ELF-1 (cell line): ENCODE data around the gene MYRIP.
A peak's percentile ranks its signal among the peaks of the same experiment; 100 is the strongest.

ENCODE experiments used
- DNase-seq: peaks from one replicate; pipeline ENCODE4 v3.0.0-alpha.2; 2016; ENCODE audit warnings: low read depth, low spot score

MYRIP gene

DNA sequence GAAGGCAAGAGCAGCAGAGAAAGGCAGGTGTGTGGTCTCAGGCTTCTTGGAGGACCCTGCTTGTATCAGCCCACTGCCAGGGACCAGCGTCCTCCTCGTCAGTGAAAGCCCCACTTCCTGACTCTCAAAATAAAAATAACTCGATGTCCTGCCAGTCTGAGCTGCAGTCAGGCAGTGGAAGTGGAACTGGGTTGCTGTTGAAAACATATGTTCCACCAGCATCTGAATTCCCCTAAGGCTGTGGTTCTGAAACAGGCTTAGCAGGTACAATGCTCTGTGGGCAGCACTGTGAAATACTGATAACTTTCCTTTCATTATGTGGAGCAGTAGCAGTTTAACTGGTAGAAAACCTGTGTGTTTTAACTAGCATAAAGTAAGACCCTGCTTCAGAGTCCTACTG lies 378.5 kb downstream of the MYRIP start:
- DNase-seq, result peak; percentile 25

DNA sequence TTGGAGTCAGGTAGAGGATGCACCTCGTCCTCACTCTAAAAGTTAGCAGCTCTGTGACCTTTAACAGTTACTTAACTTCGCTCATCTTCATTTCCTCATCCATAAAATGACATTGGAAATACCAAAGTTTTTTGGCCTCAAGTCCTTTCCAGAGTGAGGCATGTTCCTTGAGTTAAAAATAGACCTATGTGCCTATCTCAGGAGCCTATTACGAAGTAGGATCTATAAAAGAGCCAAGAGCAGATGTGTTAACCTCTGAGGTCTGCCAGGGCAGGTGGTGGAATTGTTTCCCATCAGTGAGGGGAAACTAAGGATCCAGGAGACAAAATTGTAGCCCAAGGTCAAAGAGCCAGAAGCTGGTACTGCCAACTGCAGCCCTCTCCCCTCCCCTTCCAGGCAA lies 379.7 kb downstream of the MYRIP start:
- DNase-seq, result no peak

DNA sequence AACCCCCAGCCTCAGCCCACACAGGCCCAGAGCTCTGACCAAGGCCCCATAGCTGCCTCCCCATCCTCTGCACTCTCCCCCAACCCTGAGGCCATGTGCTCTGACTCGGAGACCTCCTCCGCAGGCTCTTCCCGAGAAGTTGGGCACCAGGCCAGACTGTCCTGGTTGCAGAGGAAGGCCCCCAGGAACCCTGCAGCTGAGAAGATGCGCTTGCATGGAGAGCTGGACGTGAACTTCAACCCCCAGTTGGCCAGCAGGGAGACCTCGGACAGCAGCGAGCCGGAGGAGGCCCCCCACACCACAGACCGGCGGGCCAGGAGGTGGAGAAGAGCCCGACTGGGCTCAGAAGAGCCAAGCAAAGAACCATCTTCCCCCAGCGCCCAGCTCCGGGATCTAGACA lies 380.6 kb downstream of the MYRIP start:
- DNase-seq, result no peak

DNA sequence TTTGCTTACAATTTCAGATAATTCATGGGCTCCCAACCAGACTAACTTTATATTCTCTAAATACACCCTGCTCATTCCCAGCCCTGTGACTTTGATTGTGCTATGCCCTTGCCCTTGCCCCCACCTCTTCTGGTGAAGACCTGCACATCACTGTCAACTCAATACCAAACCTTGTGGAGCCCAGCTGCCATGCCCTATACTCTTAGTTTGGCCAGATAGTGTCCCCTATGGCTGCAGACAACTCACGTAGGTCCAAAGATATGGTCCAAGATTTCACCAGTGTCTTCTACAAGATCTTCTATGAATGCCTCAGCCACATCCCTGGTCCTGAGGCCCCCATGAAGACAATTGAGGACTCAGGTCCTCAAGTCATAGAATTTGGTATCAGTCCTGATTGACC lies 381.8 kb downstream of the MYRIP start:
- DNase-seq, result no peak

DNA sequence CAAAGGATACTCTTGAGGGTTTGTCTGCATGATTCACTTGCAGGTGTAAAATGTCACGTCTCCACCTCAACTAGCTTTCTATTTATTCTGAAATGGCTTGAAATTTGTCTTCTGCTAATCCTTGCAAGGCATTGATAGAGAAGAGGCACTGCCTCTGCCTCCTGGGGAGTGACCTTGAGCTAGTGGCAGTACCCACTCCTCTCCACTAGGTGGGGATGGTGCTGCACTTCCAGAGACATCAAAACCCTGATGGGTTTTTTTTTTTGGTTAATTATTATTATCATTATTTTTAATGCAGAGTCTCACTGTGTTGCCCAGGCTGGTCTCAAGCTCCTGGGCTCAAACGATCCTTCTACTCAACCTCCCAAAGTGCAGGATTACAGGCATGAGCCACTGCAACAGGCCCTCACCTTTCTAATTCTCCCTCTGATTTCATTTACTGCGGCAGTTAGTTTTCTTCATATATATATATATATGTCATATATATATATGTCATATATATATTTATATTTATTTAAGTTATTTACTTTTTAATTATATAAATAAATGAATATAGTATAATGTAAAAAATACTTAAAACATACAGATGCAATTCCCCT lies 382.5 kb downstream of the MYRIP start:
- DNase-seq, result peak; percentile 67

DNA sequence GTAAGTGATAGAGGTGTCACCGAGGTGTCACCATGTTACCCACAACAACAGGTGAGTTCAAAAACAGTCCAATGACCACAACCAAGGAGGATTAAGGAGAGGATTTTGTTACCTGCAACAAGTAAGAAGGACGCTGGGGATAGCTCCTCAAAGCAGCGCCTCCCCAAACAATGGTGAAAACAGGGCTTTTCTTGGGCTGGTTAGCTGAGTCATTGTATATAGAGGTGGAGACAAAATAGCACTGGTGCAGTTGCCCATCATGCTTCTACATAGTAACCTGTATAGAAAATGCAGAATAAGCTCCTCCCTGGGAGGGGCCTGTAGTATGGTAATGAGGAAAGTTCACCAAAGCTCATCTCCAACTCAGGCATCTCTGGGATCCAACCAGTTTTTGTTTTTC lies 383.2 kb downstream of the MYRIP start:
- peak; percentile 55 for DNase-seq

DNA sequence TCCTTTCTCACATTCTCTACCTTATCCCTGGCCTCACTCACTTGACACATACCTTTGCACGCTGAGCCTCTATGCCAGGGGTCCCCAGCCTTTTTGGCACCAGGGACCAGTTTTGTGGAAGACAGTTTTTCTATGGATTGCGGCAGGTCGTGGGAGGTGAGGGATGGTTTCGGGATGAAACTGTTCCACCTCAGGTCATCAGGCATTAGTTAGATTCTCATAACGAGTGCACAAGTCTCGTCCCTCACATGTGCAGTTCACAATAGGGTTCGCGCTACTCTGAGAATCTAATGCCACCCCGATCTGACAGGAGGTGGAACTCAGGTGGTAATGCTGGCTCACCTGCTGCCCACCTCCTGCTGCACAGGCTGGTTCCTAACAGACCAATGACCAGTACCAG lies 387.6 kb downstream of the MYRIP start:
- no peak for DNase-seq

DNA sequence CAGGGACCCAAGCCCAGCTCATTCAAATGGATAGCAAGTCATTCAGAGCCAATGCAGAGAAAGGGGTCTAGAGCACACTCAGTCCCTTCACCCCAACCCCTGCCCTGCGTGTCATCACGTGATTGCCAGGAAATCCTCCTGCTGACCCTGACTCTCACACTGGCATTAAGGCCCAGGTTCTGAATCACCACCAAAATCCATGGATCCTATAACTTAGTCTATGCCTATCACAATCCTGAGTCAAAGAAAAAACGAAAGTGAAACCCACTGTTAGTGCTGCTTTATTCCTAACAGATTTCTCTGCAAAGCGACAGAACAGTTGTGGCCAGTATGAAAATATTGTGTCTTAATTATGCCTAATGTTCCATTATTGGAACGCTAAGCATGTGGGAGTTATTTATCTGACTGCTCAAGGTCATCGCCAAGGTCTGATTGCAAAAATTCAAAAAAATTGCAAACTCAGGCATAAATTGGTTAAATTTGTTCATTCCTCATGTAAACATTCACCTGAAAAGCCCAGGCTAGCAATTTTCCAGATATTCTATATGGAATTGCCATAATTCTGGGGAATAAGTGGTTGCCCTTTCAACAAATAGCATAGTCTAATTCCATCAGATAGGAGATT lies 391.4 kb downstream of the MYRIP start:
- no peak for DNase-seq

DNA sequence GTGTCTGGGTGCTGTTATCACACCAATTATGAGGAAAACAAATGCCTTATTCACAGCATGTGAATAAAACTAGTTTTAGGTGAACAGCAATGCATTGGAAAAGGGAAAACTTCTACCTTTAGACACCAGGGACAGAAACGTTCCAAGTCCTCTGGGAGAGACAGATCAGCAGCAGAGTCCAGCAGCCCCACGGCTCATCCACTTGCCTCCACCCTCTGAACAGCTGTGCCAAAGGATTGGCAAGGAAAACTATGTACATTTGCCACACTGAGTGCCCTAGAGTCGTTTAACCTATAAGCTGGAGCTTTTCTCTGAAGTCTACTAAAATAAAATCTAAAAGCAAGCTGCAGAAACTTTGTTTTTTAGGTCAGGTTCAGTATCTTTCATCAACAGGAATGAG lies 392.4 kb downstream of the MYRIP start:
- no peak for DNase-seq

DNA sequence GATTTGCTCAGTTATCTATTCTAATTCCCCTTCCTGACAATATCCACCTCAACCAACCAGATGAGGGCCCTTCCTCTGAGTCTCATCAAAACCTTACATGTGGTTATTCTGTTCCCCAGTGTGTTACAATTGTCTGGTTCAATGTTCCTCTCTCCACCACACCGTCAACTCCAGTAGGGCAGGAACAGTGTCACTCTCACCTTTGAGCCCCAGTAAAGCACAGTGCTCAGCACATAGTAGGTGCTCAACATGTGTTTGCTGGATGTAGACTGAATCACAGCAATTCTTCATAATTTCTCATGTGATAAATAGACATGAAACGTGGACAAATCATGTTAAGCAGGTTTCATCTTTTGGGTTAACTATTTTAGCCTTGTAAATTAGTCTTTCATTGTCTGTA lies 397.1 kb downstream of the MYRIP start:
- no peak for DNase-seq

DNA sequence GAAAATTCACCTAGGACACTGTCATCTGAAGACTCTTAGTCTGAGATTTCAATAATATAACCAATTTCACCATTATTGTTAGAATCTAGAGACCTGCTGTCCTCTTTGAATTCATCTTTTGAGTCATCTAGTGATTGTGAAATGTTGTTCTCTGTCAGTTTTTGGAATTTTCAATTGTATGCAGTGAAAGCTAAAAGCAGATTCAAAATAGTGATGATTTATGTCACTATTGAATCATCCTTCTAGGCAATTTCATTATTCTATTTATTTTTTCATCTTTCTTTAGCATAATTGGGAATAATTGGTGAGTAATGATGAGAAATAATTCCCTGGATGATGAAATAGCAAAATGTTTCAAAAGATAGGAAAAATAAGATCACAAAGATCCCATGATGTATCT lies 398.4 kb downstream of the MYRIP start:
- no peak for DNase-seq

DNA sequence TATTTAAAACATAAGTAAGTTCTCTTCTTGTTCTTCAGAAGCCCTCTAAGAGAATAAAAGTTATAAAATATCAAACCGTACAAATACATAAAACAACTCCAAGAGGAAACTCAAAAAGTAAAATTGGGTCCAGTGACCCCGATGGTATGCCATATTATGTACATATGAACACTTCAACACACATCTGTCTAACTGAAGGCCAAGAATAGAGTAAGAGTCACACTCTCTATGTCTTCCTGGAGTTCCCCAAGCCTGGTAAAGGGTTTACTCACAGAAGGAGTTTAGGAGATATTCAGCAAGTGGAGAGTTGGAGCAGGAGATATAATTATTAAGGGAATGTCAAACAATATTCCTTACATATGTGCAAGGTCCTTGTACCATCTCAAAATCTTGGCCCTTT lies 398.8 kb downstream of the MYRIP start:
- no peak for DNase-seq

DNA sequence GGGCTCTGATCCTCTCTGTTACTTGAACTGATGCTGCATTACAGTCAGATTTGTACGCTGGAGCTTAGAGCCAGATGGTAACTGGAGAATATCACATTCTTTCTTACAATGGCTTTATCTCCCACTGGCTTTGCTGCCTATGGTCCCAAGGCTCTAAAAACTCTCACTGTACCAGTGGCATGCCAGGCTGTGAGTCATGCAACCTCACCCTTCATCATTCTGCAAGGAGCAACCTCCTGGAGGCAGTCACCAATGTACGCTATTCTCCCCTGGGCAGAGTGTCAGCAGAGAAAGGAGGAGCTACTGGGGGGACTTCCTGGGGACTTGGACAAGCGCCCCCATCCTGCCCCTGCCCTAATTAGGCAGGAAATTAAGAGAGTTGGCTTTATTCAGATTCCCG lies 402.2 kb downstream of the MYRIP start:
- DNase-seq, result no peak

DNA sequence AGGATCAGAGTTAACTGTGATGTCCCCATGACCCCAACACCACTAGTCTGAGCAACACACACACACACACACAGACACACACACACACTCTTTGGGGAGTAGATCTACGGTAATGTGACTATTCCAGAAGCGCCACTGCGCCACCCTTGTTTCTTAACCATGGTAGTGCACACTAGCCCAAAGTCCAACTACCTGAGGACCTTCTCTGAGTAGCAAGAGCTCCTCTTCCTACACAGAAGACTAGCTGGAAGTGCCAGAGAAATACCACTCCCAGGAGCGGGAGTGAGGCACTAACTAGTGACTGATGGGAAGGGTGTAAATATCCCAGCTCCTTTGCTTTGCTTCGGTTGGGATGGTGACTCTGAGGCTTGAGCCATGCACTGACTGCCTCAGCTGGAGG lies 404.1 kb downstream of the MYRIP start:
- no peak for DNase-seq

DNA sequence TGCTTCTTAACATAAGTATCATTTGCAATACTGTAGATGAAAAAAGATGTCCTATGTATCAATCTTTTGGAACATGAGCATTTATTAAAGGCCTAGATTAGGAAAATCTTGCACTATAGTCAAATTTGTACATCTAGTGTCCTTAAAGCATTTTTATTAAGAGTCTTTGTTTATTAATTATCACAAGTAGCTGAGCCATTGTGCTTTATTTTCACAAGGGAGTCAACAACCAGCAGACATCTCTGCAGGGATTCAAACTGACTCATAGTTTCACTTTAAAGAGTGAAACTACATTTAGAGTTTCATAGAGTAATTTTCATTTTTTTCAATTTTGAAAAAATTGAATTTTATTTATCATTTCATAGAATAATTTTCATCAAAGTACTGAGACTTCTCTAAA lies 405.6 kb downstream of the MYRIP start:
- no peak for DNase-seq

DNA sequence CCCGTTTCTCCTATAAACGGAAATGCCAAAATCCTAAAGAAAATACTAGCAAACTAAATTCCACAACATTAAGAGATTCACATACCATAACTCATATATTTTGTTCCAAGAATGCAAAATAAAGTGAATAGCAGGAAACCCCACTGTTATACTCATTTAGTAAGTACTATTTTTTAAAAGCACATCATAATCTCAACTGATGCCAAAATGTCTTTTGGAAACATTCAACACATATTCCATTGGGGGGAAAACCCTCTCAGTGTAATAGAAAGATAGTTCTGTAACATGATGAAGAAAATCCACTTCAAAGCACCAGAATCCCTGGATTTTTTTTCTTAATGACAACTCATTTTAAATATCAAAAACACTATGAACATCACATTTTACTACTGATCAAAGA lies 407.1 kb downstream of the MYRIP start:
- no peak for DNase-seq

DNA sequence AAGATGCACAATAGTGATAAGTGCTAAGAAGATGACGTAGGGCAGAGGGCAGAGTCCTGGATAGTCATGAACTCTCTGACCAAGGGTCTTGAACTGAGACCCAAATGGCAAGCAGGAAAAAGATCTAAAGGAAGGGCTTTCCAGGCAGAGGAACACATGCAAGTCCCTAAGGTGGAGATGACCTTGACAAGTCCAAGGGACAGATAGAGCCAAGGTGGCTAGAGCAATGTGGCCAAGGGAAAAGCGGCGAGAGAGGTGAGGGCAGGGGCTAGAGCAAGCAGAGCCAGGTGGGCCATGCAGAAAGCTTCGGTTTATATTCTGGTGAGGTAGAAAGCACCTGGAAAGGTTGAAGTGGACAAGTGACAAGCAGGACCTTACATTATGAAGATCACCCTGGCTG lies 414.4 kb downstream of the MYRIP start:
- DNase-seq, result no peak

DNA sequence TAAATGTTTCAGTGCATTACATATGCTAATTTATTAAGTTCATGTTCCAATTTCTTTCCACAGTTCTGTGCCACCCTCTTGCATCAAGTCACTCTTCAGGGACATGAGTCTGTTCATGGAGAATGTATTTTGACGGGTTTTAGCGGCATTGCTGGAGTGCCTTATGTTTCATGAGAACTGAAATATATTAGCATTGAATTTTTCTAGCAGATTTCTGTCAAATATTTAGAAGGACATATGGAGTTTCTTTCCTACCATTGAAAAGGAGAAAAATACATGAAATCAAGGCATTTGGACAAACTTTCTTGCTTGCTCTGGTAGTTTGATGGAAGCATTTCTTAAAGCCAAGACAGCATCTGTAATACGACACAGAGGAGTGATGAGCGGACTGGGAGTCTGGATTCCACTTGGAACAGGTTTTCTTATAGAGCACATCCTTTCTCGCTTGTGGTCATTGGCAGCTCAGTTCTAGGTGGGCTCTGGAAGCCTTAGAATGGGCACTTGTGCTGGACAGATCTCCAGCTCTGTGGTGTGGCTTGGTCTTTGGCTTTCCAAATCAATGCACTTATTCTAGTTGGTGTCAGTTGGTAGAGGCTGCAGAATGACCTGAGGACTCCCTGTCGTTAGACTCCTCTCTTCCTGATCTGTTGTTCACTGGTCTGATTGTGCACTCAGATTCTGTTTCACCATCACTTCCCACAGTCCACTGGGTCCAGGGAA lies 415.5 kb downstream of the MYRIP start:
- no peak for DNase-seq

DNA sequence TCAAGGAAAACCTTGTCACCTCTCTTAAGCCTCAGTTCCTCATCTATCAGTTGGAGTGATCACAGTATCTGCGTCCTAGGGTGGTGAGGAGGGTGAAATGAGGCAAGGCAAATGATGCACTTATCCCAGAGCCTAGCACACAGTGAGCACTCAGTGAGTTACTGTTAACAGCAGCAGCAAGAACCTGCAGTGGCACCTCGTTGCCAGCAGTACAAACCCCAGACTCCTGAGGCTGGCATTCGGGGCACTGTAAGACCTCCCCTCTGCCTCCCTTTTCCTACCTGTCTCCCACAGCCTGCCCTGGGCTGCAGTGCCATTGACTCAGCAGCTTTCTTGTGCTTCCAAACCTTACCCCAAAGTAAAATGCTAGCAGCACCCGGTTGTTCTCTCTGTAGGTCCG lies 417.2 kb downstream of the MYRIP start:
- DNase-seq, result no peak

DNA sequence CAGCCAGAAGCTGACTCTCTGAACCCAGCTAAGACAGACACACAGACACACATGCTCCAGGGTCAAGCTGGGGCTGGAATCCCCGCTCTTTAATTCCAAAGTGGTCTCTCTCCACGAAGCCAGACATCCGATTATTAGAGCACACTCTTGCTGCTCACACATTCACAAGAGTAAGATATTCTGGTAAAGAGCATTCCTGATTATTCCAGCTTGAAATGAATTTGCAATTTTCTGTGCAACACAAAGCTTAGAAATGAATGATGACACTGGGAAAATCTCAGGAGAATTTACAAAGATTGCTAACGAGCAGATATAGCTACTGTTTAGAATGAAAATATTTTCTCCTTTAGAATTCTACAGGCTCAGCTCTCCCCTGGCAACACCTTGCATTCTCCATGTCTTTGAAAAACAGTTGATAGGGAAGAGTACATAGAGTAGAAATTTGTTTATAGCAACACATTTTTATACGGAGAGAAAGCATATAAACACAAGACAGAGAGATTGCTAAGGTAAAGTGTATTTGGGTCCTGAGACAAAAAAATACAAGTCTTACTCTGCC lies 419.5 kb downstream of the MYRIP start:
- no peak for DNase-seq

DNA sequence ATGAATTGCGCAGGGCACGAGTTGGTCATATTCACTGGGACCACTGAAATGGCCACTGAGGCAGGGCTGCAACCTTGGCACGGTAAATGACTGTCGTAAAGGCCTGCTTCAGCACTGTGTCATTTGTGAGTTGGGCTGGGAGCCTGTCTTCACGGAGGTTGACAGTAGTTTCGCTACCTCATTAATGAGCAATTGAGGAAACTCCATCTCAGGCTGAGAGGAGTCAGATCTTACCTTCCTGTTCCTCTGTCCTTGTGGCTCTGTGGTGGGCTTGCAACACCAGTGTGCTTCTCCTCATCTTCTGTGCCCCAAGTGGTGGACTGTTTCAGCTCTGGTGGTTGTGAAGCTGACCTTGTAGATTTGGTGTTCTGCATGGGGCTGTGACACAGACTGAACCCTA lies 420.0 kb downstream of the MYRIP start:
- no peak for DNase-seq

DNA sequence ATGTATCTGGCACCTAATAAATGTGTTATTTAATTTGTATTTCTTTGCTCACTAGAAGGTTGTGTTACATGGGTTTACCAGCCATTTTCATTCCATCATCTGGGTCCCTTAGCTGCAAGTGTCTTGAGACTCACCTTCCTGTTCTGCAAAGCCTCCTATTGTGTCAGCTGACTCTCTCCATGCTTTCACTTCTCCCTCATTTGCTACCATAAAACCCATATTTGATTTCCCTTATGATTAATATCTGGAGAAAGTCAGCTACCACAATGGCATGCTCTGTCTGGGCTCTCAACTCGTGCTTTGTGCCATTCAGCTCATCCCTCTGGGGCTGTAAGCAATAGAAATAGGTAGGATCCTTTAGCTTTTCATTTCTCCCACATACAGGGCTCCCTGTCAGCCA lies 420.6 kb downstream of the MYRIP start:
- DNase-seq, result no peak

DNA sequence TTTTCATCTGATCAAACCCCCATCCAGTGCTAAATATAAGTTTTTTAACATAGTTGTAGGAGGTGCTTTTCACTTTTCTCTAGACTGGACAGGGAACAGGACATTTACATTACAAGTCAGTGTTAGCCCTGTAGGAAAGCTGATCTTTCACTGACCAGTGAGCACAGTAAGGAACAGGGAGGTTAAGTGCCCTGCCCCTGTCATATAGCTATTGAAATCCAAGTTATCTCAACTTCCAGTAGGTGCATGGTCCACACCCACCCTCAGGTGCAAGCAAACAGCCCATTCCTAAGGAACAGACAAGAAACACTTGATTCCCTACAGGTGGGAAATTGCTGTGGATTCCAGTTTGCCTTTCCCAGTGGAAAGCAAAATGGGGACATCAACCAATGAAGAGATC lies 421.0 kb downstream of the MYRIP start:
- no peak for DNase-seq
